ENCODE results near the gene SLIT3.

SLIT3 gene

GRCh38 chr5:169095410-169095960 is 205.5 kb downstream of the SLIT3 start:
- Histone ChIP-seq H3K27ac (ENCODE audit: low read depth, low read length) (no peak overlapping the region), H3K4me1 (ENCODE audit: control insufficient read depth in 1 of 2, insufficient read depth in 2 of 2, low read length in 2 of 2) (no peaks in the 10 kb centered on the region), H3K27me3 (ENCODE audit: control insufficient read depth in 1 of 2, insufficient read depth in 2 of 2, low read length in 2 of 2) (no peaks in the 10 kb centered on the region), H3K9me3 (ENCODE audit: control insufficient read depth in 1 of 2, low read length in 2 of 2) (no peaks in the 10 kb centered on the region), H3K9ac (ENCODE audit: low read depth in 1 of 2, low read length in 2 of 2) (no peak overlapping the region), H3K36me3 (ENCODE audit: control insufficient read depth in 1 of 2, insufficient read depth in 2 of 2, low read length in 2 of 2) (no peaks in the 10 kb centered on the region), H3K4me3 (ENCODE audit: low read depth in 1 of 2, low read length in 2 of 2) (no peak overlapping the region)

- Histone ChIP-seq H3K4me1 (ENCODE audit: control insufficient read depth in 1 of 2, insufficient read depth in 2 of 2, low read length in 2 of 2) (no peaks in the 10 kb centered on the region), H3K36me3 (ENCODE audit: control insufficient read depth in 1 of 2, insufficient read depth in 2 of 2, low read length in 2 of 2) (no peaks in the 10 kb centered on the region), H3K27ac (ENCODE audit: low read depth, low read length) (no peak overlapping the region), H3K9me3 (ENCODE audit: control insufficient read depth in 1 of 2, low read length in 2 of 2) (no peaks in the 10 kb centered on the region), H3K9ac (ENCODE audit: low read depth in 1 of 2, low read length in 2 of 2) (no peak overlapping the region), H3K27me3 (ENCODE audit: control insufficient read depth in 1 of 2, insufficient read depth in 2 of 2, low read length in 2 of 2) (no peaks in the 10 kb centered on the region), H3K4me3 (ENCODE audit: low read depth in 1 of 2, low read length in 2 of 2) (no peak overlapping the region)
Observed at GRCh38 chr5:169094586-169095409, 206.1 kb downstream of the SLIT3 start.

DNA sequence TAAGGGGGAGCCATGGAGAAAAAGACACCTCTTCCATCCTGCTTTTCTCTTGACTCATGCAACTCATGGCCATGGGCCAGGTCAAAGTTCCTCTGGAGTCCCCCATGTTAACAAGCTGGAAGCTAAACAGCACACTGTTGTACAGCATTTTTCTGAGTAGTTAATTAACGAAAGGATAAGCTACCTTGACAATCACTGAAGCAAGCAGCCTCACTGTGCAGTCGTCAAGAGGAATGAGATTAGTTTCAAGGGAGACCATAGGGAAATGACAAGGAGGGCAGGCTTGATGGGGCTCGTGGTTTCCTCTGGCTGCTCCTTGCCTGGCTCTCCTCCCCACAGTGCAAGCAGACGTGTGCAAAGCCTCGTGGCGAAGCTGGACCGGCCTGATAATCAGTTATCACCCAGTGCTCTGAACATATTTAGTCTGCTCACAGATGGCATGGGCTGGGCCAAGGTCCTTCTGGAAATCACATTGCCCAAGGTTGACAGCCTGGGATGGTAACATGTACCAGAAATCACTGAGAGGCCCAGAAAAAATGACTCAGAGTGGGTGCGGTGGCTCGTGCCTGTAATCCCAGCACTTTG is 209.5 kb downstream of the SLIT3 start:
- Histone ChIP-seq H3K4me1 (ENCODE audit: control insufficient read depth in 1 of 2, insufficient read depth in 2 of 2, low read length in 2 of 2) (no peaks in the 10 kb centered on the region), H3K9ac (ENCODE audit: low read depth in 1 of 2, low read length in 2 of 2) (no peak overlapping the region), H3K36me3 (ENCODE audit: control insufficient read depth in 1 of 2, insufficient read depth in 2 of 2, low read length in 2 of 2) (no peaks in the 10 kb centered on the region), H3K27ac (ENCODE audit: low read depth, low read length) (no peak overlapping the region), H3K4me3 (ENCODE audit: low read depth in 1 of 2, low read length in 2 of 2) (no peak overlapping the region), H3K9me3 (ENCODE audit: control insufficient read depth in 1 of 2, low read length in 2 of 2) (no peaks in the 10 kb centered on the region), H3K27me3 (ENCODE audit: control insufficient read depth in 1 of 2, insufficient read depth in 2 of 2, low read length in 2 of 2) (no peaks in the 10 kb centered on the region)

DNA sequence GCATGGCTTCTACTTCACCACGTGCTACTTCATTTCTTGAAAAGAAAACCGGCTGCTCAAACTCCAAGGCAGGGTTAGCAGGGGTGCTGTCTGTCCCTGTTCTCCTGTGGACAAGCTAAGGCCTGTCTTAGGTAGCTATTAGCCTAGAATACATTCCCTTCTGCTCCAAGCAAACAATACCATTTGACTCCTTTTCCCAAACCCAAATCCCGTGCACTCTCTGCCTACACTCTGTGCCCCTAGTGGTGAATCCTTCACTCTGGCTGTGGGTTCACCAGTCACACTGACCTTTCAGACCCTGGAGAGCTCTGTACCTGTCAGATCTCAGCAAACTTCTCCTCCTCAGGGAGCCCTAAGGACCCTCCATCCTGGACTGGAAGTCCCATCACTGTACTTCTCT is 211.6 kb downstream of the SLIT3 start:
- Histone ChIP-seq H3K27ac (ENCODE audit: low read depth, low read length) (no peak overlapping the region), H3K4me3 (ENCODE audit: low read depth in 1 of 2, low read length in 2 of 2) (no peak overlapping the region), H3K27me3 (ENCODE audit: control insufficient read depth in 1 of 2, insufficient read depth in 2 of 2, low read length in 2 of 2) (no peaks in the 10 kb centered on the region), H3K9me3 (ENCODE audit: control insufficient read depth in 1 of 2, low read length in 2 of 2) (no peaks in the 10 kb centered on the region), H3K4me1 (ENCODE audit: control insufficient read depth in 1 of 2, insufficient read depth in 2 of 2, low read length in 2 of 2) (no peaks in the 10 kb centered on the region), H3K9ac (ENCODE audit: low read depth in 1 of 2, low read length in 2 of 2) (no peak overlapping the region), H3K36me3 (ENCODE audit: control insufficient read depth in 1 of 2, insufficient read depth in 2 of 2, low read length in 2 of 2) (no peaks in the 10 kb centered on the region)

- Histone ChIP-seq H3K9ac (ENCODE audit: low read depth in 1 of 2, low read length in 2 of 2) (no peak overlapping the region), H3K9me3 (ENCODE audit: control insufficient read depth in 1 of 2, low read length in 2 of 2) (no peaks in the 10 kb centered on the region), H3K27me3 (ENCODE audit: control insufficient read depth in 1 of 2, insufficient read depth in 2 of 2, low read length in 2 of 2) (no peaks in the 10 kb centered on the region), H3K27ac (ENCODE audit: low read depth, low read length) (no peak overlapping the region), H3K4me1 (ENCODE audit: control insufficient read depth in 1 of 2, insufficient read depth in 2 of 2, low read length in 2 of 2) (no peaks in the 10 kb centered on the region), H3K36me3 (ENCODE audit: control insufficient read depth in 1 of 2, insufficient read depth in 2 of 2, low read length in 2 of 2) (no peaks in the 10 kb centered on the region), H3K4me3 (ENCODE audit: low read depth in 1 of 2, low read length in 2 of 2) (no peak overlapping the region)
Observed at GRCh38 chr5:169088028-169088725, 212.8 kb downstream of the SLIT3 start.

DNA sequence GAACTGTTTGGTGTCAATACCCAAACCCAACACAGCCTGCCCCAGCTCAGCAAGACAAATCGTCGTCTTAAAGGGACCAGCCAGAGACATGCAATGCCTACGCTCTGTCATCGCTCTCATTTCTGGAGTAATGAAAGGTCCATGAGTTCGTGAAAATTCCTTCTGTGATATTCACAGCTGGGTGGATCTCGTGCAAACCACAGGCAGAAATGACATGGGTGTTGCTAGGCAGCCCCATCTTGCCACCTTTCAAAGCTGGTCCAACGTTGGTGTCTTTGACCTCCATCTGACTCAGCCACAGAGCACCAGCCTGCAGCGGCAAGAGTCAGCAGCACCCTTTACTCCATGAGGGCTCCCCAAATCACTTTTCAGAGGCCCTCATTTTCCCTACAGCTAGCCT is 215.3 kb downstream of the SLIT3 start:
- no peaks in the 10 kb centered on the region for H3K4me1 ChIP-seq (ENCODE audit: control insufficient read depth in 1 of 2, insufficient read depth in 2 of 2, low read length in 2 of 2)
- H3K9ac ChIP-seq (ENCODE audit: low read depth in 1 of 2, low read length in 2 of 2) = no peak overlapping the region
- H3K27ac ChIP-seq (ENCODE audit: low read depth, low read length) = no peak overlapping the region
- H3K27me3 ChIP-seq (ENCODE audit: control insufficient read depth in 1 of 2, insufficient read depth in 2 of 2, low read length in 2 of 2) = no peaks in the 10 kb centered on the region
- H3K36me3 ChIP-seq (ENCODE audit: control insufficient read depth in 1 of 2, insufficient read depth in 2 of 2, low read length in 2 of 2) = no peaks in the 10 kb centered on the region
- H3K4me3 ChIP-seq (ENCODE audit: low read depth in 1 of 2, low read length in 2 of 2) = no peak overlapping the region
- H3K9me3 ChIP-seq (ENCODE audit: control insufficient read depth in 1 of 2, low read length in 2 of 2) = no peaks in the 10 kb centered on the region

DNA sequence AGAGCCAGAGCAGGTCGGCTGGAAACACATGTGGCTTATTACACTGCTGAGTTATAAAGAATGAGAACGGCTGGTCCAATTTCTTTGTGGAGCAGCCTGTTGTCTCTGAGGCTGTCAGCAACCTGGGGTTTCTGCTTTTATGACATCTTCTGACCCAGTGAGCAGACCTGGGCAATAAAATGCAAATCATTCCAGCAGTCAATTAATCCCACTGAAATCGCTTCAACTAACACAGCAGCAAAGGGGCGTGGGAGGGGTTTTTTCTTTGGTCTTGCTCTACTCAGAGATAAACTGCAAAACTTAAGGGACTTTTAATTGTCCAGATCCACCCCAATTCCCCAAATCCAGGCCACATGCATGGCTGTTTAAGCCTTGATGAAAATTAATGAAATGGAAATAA is 215.7 kb downstream of the SLIT3 start:
- H3K4me3 ChIP-seq (ENCODE audit: low read depth in 1 of 2, low read length in 2 of 2) = no peak overlapping the region
- H3K36me3 ChIP-seq (ENCODE audit: control insufficient read depth in 1 of 2, insufficient read depth in 2 of 2, low read length in 2 of 2) = no peaks in the 10 kb centered on the region
- H3K27me3 ChIP-seq (ENCODE audit: control insufficient read depth in 1 of 2, insufficient read depth in 2 of 2, low read length in 2 of 2) = no peaks in the 10 kb centered on the region
- H3K9me3 ChIP-seq (ENCODE audit: control insufficient read depth in 1 of 2, low read length in 2 of 2) = no peaks in the 10 kb centered on the region
- H3K9ac ChIP-seq (ENCODE audit: low read depth in 1 of 2, low read length in 2 of 2) = no peak overlapping the region
- no peaks in the 10 kb centered on the region for H3K4me1 ChIP-seq (ENCODE audit: control insufficient read depth in 1 of 2, insufficient read depth in 2 of 2, low read length in 2 of 2)
- no peak overlapping the region for H3K27ac ChIP-seq (ENCODE audit: low read depth, low read length)

GRCh38 chr5:169084775-169085174 is 216.2 kb downstream of the SLIT3 start:
- no peaks in the 10 kb centered on the region for H3K4me1 ChIP-seq (ENCODE audit: control insufficient read depth in 1 of 2, insufficient read depth in 2 of 2, low read length in 2 of 2)
- no peaks in the 10 kb centered on the region for H3K27me3 ChIP-seq (ENCODE audit: control insufficient read depth in 1 of 2, insufficient read depth in 2 of 2, low read length in 2 of 2)
- no peak overlapping the region for H3K27ac ChIP-seq (ENCODE audit: low read depth, low read length)
- H3K9ac ChIP-seq (ENCODE audit: low read depth in 1 of 2, low read length in 2 of 2) = no peak overlapping the region
- H3K4me3 ChIP-seq (ENCODE audit: low read depth in 1 of 2, low read length in 2 of 2) = no peak overlapping the region
- no peaks in the 10 kb centered on the region for H3K36me3 ChIP-seq (ENCODE audit: control insufficient read depth in 1 of 2, insufficient read depth in 2 of 2, low read length in 2 of 2)
- no peaks in the 10 kb centered on the region for H3K9me3 ChIP-seq (ENCODE audit: control insufficient read depth in 1 of 2, low read length in 2 of 2)

DNA sequence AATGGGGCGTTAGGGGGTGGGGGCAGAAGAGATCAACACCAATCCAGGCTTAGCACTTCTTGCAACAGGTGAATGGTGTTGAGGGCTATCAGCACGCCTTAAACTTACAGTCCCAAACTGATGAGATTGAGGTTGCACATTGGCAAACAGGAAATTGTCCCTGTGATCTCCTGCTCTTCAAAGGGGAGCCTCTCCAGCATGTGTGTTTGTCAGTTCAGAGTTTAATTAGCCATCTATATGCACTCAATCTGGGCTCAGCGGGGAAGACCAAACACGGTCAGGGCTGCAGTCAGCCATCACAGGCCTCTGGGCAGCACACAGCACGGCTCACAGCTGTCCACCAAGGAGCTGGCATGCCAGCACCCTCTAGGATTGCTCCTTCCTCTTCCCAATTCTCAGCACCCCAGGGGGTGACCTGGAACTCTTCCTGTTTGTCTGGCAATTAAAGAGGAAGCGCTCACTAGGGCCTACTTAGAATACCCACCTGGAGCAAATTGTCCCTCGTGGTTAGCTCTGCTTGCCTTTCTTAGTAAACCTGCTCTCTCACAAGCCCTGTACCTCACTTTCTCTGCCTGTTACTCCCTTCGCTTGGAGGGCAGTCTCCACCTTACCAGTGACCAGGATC is 217.4 kb downstream of the SLIT3 start:
- Histone ChIP-seq H3K4me1 (ENCODE audit: control insufficient read depth in 1 of 2, insufficient read depth in 2 of 2, low read length in 2 of 2) (no peaks in the 10 kb centered on the region), H3K9me3 (ENCODE audit: control insufficient read depth in 1 of 2, low read length in 2 of 2) (no peaks in the 10 kb centered on the region), H3K27ac (ENCODE audit: low read depth, low read length) (no peak overlapping the region), H3K36me3 (ENCODE audit: control insufficient read depth in 1 of 2, insufficient read depth in 2 of 2, low read length in 2 of 2) (no peaks in the 10 kb centered on the region), H3K4me3 (ENCODE audit: low read depth in 1 of 2, low read length in 2 of 2) (no peak overlapping the region), H3K9ac (ENCODE audit: low read depth in 1 of 2, low read length in 2 of 2) (no peak overlapping the region), H3K27me3 (ENCODE audit: control insufficient read depth in 1 of 2, insufficient read depth in 2 of 2, low read length in 2 of 2) (no peaks in the 10 kb centered on the region)
